ENCODE results near the gene MACROD2. TPM values are rescaled to one million over a fixed set of nuclear protein-coding genes. Genes with fewer than 3 reads are reported as not detected.

The MACROD2 gene
- total RNA-seq, 2 donors from 2014 or later: 0.94 to 10.4 TPM

- no peak for TF ChIP-seq CTCF (IDR thresholded peaks at IDR 0.05)
- Histone ChIP-seq H3K27me3 (no peaks in the 10 kb centered on the region), H3K36me3 (no peaks in the 10 kb centered on the region), H3K27ac (no peak overlapping the region), H3K4me3 (no peak overlapping the region), H3K9me3 (no peaks in the 10 kb centered on the region), H3K4me1 (no peaks in the 10 kb centered on the region)
- no peak for DNase-seq (ENCODE audit: low spot score)
Observed at GRCh38 chr20:14342918-14343317, 347.6 kb downstream of the MACROD2 start.

- Histone ChIP-seq H3K27me3 (no peaks in the 10 kb centered on the region), H3K9me3 (no peaks in the 10 kb centered on the region), H3K27ac (no peak overlapping the region), H3K4me1 (no peaks in the 10 kb centered on the region), H3K4me3 (no peak overlapping the region), H3K36me3 (no peaks in the 10 kb centered on the region)
- DNase-seq (ENCODE audit: low spot score): no peak
- no peak for TF ChIP-seq CTCF (IDR thresholded peaks at IDR 0.05)
Observed at GRCh38 chr20:14343491-14344065, 348.3 kb downstream of the MACROD2 start.

GRCh38 chr20:14344746-14345145 lies 349.4 kb downstream of the MACROD2 start:
- Histone ChIP-seq H3K4me1 (no peaks in the 10 kb centered on the region), H3K27me3 (no peaks in the 10 kb centered on the region), H3K4me3 (no peak overlapping the region), H3K27ac (no peak overlapping the region), H3K9me3 (no peaks in the 10 kb centered on the region), H3K36me3 (no peaks in the 10 kb centered on the region)
- TF ChIP-seq CTCF (IDR thresholded peaks at IDR 0.05): no peak
- DNase-seq (ENCODE audit: low spot score): no peak

- Histone ChIP-seq H3K27me3 (no peaks in the 10 kb centered on the region), H3K4me3 (no peak overlapping the region), H3K36me3 (no peaks in the 10 kb centered on the region), H3K9me3 (no peaks in the 10 kb centered on the region), H3K4me1 (no peaks in the 10 kb centered on the region), H3K27ac (no peak overlapping the region)
- TF ChIP-seq CTCF (IDR thresholded peaks at IDR 0.05): no peak
- no peak for DNase-seq (ENCODE audit: low spot score)
Observed at GRCh38 chr20:14355791-14356190, 360.5 kb downstream of the MACROD2 start.

DNA sequence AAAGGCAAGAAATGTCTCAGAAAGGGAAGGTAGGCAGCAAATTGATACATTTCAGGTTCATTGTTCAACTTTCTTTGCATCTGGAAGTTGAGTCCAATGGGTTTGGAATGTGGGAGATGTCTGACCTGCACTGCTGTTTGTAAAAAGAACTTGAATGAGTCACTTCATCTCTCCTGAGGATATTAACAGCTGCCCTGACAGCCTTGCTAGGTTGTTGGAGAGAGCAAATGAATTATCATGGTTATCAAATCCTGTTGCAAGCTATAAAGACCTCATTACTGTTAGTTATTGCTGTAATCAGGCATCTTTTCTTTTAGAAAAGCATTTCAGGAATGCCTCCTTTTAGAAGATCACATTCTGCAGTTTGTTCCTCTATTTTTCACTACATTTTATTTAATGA lies 365.1 kb downstream of the MACROD2 start:
- no peak overlapping the region for H3K4me3 ChIP-seq
- DNase-seq (ENCODE audit: low spot score): no peak
- no peaks in the 10 kb centered on the region for H3K4me1 ChIP-seq
- peaks cover 0 to 7% of the 10 kb centered on the region in 2 donors for H3K9me3 ChIP-seq
- no peak for TF ChIP-seq CTCF (IDR thresholded peaks at IDR 0.05)
- H3K36me3 ChIP-seq: no peaks in the 10 kb centered on the region
- no peak overlapping the region for H3K27ac ChIP-seq
- H3K27me3 ChIP-seq: no peaks in the 10 kb centered on the region

Measured in right atrium auricular region (tissue), 2 donors.